ENCODE results near the gene FNDC10.
A peak's percentile ranks its signal among the peaks of the same experiment; 100 is the strongest.
"Not testable (repeated sequence)": the region's sequence is repeated elsewhere in the genome, so short reads cannot be mapped to it uniquely, and the experiment has no call there.

FNDC10 gene

DNA sequence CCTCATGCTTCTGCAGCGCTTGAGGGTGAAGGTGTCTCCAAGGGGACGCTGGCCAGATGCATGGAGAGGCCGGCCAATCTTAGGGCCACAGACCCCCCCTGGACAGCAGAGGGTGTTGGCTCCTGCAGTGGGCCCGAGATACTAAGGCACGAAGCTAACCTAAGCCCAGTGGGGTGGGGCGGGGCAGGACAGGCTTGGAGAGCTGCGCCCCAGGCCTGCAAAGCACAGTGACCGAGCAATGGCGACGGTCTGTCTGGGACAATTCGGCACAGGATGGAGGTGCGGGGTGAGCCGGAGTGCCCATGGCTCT, 1.3 kb downstream of the FNDC10 start:
- DNase-seq, result no peak

DNA sequence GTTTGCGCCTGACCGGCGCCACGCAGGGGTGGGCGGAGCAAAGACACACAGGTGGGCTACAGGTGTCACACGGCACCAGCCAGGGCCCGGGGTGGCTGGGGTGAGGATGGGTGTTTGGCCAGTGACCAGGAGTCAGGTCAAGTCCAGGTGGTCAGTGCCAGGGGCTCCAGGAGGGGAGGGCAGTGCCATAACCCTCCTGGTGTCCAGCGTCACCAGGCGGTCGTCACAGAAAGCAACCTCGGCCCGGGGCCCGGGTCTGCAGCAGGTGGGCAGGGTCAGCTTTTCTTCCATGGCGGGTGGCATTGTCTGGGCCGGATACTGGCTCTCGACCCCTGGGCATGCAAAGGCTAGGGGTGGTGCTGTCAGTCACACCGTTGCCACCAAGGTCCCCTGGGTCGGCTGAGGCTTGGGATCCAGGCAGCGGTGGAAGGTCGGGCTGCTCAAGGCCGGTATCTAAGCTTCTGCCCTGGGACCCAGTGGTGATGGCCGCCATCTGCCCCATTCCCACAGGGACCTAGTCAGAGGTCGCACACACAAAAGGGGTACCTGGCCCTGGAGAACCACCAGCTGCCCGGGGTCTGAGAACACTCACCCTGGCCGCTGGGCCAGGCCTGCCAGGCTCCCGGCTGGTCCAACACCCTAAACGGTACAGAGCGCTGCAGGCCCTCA, 1.8 kb downstream of the FNDC10 start:
- no peak for DNase-seq

DNA sequence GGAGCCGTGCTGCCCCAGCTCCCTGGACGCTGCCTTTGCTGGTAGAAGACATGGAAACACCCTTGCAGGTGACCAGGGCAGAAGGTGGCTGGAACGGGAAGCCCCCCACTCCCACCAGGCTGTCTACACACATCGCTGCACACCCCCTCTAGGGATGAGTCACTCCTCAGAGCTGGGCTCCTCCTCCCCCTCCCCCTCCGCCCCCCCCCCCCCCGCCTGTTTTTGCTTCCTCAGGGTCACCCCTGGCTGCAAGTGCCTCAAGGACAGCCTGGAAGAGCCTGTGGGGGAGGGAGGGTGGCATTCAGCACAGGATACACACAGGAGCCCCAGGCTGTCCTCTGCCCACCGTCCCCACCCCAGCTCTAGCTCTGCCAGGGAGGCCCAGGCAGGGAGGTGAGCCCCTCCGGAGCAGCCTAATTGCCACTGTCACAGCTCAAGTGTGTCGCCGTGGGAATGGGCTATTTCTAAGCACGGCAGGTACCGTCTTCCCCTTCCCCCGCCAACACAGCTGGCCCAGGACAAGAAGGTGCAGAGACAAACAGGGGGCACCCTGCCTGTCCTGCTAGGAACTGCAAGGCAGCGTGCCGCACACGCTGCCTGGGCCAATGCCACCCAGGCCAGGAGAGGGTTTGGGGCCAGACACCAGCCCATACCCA, 2.5 kb downstream of the FNDC10 start:
- DNase-seq, result peak in 1 of 5 experiments; percentile 49

DNA sequence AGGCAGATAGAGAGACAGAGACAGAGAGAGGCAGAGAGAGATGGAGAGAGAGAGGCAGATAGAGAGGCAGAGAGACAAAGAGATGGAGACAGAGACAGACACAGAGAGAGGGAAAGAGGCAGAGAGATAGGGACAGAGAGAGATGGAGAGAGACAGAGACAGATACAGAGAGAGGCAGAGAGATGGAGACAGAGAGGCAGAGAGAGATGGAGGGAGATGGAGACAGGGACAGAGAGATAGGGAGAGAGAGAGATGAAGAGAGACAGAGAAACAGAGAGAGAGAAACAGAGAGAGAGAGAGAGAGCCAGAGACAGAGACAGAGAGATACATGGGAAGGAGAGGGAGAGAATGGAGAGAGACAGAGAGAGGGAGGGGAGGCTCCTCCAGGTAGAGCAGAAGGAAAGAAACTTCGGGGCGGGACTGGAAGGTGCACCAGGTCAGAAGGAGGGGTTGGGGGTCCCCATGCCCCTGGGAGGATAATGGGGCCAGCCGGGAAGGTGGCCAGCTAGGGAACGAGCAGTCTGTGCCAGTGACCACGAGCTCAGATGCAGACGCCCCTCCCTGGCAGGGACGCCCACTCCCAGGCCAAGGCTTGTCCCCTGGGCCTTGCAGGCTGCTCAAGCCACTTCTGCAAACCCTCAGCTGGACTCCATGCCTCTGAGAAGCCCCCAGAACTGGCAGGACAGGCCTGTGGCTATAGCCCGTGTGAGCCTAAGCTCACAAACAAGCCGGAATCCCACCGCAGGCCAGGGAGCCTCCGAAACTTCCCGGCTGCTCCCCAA, 3.3 kb downstream of the FNDC10 start:
- no peak for DNase-seq

DNA sequence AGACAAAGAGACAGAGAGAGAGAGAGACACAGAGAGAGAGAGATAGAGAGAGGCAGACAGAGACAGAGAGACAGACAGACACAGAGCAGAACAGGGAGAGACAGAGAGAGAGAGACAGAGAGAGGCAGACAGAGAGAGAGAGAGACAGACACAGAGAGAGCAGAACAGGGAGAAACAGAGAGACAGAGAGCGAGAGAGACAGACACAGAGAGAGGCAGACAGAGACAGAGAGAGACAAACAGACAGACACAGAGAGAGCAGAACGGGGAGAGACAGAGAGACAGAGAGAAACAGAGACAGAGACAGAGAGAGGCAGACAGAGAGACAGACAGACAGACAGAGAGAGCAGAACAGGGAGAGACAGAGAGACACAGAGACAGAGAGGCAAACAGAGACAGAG, 4.6 kb downstream of the FNDC10 start:
- not testable (repeated sequence) for DNase-seq

DNA sequence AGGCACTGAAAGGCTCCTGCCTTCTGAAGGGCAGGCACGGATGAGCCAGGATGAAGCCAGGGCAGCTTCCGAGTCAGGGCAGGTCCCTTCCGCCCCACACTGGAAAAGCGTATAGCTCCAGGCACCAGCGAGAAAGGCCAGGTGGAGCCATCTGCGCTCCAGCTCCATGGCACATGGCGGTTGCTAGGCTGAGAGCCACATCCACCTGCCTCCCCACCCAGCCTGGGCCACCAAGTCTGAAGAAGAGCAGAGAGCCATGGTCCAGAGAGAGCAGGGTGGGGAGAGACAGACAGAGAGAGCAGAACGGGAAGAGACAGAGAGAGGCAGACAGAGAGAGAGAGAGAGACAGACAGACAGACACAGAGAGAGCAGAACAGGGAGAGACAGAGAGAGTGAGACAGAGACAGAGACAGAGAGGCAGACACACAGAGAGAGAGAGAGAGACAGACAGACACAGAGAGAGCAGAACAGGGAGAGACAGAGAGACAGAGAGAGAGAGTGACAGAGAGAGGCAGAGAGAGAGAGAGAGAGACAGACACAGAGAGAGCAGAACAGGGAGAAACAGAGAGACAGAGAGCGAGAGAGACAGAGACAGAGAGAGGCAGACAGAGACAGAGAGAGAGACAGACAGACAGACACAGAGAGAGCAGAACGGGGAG, 5.2 kb downstream of the FNDC10 start:
- DNase-seq, result no peak

DNA sequence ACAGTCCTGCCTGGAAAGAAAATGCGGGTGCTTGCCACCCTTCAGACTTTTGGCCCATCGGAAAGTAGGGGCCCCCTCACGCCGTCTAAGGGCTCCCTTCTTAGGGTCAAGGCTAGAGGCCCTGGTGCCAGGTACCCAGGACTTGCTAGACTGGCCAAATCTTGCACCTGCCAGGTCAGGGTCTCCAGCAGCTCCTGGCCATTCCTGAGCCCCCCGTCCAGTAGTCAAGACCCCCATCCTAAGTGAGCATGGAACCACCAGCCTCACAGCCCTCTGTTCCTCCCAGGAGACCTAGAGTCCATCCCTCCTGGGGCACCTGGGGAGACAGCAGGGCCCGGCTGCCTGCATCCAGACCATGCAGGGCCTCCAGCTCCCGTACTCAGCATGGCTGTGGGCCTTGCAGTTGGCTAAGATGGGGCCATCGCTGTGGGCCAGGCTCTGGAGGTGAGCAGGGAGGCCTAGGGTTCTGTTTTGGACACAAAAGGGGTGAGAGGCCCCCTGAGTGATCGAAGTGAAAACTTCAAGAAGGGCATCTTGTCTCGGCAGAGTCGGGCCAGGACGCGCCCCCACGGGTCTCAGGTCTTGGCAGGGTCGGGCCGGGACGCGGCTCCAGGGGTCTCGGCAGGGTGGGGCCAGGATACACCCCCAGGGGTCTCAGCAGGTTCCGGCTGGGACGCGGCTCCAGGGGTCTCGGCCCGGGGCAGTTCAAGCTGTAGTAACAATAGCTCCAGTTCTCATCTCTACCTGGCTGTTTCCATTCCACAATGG, 5.9 kb downstream of the FNDC10 start:
- DNase-seq, result no peak

DNA sequence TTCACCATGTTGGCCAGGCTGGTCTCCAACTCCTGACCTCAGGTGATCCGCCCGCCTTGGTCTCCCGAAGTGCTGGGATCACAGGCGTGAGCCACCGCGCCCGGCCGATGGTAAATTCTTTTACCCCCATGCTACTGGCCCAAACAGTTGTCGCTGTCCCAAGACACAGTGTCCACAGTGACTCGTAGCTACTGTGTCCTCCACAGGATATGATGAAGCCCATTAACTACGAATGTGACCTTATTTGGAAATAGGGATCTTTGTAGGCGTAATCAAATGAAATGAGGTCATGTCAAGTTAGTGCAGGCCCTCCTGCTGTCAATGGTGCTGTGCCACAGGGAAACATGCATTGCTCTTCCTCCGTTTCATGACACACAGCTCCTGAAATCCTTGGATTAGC, 8.5 kb downstream of the FNDC10 start:
- no peak for DNase-seq

DNA sequence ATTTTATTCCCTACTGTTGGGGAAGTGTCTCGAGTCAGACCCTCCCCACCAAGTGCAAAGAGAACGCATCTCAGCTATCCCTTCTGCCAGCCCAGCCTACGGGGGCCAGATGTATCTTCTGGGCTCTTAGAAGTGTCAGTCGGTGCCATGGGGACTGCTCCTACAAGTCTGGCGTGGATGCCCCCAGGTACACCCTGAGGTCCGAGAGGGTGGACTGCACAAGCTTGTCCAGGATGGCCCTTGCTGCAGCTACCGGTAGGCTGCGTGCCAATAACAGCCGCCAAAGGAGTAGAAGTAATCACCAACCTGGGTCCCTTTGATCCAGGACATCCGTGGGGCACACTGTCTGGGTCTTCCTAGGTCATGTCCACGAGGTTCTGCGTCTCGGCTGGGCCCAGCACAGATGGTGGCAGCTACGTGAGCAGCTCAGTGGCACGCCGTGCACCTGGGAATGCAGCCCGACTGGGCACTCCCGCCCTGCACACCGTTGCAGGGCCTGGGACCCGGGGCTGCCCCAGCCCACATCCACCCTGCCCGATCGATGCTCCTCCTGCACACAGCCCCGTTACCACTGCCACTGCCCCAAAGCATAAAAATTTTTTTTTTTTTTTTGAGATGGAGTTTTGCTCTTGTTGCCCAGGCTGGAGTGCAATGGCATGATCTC, 16.5 kb downstream of the FNDC10 start:
- DNase-seq, result no peak

DNA sequence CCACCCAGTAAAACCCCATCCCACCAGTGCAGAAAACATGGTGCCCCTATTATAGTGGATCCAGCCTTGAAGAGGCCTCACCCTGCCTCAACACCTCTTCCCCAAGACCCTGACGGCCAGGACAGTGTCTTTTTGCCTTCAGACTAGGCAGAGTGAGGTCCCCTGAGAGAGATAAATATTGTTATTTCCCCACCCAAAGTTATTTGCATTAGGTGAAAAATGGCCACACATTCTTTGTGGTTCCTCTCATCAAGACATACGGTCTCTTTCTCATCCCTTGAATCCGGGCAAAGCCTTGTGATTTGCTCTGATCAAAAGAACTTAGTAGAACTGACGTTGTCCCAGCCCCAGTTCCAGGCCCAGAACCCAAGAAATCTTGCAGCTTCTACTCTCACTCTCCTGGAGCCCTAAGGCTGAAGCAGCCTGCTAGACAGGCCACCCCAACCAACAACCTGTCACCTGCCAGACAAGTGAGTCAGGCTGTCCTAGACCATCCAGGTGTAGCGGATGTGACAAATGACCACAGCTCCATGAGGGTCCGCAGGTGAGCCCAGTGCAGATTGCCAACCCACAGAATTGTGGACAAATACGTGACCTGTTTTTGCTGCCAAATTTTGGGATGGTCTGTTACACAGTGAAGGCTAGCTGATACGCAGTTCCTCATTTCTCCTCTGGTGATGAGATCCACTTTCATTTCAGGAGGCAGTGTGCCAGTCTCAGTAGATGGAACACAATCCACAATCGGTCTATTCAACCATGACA, 17.2 kb downstream of the FNDC10 start:
- DNase-seq, result no peak

DNA sequence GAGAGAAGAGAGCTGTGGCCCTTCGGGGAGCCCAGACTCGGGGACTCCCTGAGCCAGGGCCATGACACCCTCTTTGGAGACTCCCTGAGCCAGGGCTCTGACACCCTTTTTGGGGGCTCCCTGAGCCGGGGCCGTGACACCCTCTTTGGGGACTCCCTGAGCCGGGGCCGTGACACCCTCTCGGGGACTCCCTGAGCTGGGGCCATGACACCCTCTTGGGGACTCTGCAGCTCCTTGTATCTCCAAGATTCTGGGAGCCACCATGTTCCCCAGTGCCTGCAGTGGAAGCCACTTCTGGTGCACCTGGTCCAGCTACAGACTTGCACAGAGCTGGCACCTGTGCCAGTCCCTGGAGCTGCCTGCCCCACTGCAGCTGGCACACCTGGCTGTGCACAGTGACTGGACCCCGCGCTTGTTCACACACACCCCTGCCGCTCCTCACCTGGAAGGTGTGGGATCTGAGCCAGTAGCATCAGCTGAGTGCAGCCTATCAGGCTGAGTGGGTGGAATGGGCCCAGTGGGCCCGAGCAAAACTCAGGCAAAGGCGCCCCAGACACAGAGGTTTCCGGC, 21.5 kb downstream of the FNDC10 start:
- DNase-seq, result no peak

DNA sequence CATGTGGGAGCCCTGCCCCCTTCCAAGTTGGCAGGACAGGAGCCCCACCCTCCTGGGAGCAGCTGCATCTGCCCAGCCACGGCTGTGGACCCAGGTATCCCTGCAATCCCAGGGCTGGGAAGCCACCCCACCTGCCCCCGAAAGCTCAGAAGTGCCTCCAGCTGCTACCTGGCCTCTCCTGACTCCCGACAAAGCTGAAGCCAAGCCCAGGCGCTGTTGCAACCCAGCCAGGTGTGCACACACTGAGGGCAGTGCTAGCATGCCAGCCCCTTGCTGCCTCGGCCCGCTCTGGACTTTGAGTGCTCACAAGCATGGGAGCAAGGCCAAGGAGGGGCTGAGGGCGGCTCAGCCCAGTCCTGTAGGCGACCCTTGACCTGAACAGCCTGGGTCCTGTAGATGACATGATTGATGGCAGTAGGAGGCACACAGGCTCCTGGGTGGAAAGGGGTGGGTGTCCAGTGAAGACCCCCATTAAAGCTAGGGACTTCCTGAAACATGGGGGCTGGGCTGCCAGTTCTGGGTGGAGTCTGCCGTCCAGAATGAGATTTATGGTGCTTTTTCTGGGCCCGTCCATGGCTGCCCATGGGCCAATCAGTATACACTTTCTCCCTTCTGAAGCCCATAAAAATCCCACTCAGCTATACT, 22.4 kb downstream of the FNDC10 start:
- DNase-seq, result no peak

DNA sequence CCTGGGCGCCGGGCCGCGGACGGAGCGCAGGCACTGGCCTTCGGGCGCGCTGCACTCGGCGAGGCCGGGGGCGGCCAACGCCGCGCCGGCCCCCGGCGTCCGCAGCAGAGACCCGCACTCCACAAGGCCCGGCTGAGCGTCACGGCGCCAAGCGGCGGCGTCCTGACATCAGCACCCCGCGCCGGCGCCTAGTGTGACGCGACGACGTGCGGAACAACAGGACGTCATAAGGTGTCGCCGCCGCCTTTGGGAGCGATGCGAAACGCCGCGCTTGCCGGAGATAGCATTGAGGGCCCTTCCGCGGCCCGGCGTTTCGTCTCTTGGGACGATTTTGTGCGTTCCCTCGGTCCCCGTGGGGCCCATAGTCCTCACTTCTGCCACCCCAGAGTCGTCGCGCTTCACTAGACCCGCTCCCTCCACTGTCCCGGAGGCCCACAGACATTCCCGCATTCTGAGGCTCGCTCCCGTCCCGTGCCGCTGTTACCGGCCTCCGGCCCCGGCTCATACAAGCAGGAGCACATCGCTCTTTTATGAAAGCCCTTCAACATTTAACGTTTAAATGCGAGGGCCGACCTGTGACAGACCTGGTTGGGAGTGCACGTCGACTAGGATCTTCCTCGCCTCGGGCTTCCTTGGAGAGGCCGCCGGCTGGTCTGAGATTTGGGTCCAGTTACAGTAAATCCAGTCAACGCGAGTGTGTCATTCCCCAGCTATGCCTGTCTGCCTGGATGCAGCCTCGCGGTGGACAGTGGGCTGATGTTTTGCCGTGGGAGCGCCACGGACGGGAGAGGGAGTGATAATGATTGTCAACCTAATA, 25.0 kb downstream of the FNDC10 start, which contains the start of gene SSU72:
TSS of gene SSU72 (minus strand) at position 143 of the 817 bp plus-strand sequence. CDS start 306 bp downstream, outside the sequence.
- peak; percentile 85 to 97 (median 87) for DNase-seq

DNA sequence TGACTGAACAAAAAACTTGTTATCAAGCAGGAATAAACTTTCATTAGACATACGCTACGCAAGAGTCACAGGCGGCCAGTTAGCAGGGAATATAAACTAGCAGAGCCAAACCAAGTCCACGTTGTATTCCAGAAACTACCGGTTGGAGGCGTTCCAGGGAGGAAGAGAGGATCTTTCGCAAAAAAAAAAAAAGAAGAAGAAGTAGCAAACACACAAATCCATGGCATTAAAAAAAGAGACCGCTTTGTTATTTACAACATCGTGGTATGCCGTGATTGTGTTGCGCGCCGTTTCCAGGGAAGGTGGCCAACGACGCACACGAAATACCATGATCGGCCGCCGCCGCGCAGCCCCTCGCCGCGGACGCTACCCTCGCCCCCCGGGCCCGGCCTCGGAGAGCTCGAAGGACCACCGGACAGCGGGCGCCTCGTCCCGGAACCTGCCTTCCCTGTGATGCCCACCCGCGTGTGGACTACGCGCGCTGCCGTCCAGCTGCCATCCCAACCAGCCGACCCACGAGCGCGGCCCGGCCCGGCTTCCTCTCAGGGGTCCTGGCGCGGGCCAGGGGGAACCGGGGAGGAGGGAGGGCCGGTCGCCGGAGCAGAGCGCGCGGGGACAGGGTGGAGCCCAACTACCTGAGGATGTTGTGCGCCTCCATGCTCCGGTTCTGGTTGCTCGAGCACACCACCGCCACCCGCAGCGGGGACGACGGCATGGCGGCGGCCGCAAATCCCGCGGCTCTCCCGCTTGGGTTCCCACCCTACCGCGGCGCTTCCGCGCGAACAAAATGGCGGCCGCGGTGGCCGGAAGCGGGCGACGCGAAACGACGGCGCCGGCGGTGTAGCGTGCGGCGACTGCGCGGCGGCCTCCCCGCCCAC, 25.9 kb downstream of the FNDC10 start:
- DNase-seq, result peak; percentile 46 to 88 (median 71)

DNA sequence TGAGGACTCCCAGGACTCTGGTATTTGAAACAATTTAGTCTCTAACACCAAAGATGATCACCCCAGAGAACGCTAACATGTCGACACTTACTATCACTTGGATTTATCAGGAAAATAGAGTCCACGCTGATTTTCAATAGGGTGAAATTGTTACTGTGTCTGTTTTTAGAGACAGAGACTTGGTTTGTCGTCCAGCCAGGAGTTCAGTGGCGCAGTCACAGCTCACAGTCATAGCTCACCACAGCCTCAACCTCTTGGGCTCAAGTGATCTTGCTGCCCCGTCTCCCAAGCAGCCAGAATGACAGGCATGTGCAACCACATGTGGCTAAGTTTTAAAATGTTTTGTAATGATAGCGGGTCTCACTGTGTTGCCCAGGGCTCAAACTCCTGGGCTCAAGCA, 30.6 kb downstream of the FNDC10 start:
- no peak for DNase-seq

DNA sequence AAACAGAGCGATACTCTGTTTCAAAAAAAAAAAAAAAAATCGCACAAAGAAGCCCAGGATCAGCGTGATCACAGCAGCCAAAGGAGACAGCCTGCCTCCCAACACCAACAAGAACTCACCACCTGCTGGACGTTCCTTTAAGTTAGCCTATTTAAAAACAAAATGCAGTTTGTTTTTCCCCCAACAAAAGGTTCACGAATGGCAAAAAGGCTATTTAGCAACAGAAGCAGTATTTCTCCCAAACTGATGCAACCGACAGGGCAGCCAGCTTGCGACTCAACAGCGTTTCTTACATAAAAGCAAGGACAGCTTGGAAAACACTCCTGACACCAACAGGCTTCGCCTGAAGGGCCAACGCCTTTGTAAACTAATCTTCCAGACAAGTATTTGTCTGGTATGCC, 32.0 kb downstream of the FNDC10 start:
- DNase-seq, result no peak

DNA sequence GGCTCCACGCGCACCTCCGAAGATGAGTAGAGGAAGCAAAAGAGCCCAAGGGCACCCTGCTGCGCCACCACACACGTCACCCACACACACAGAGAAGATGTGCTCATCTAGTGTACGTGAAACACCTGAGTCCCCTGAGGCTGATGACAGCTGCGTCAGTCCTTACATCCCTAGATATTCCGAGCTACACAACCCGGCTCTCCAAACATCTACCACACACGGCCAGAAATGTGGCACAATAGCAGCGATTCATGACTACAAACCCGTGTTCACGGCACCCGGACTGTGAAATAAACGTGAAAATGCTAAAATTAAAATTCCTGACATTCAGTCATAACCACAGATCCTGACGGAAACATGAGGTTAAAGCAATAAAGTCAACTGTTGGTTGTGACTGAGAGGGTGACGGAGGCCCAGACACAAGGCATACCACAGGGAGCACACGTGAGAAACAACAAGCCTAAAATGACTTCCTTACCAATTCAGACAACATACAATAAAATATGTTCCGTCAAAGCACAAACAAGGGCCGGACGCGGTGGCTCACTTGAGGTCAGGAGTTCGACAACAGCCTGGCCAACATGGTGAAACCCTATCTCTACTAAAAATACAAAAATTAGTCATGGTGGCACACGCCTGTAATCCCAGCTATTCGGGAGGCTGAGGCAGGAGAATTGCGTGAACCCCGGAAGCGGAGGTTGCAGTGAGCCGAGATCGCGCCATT, 32.6 kb downstream of the FNDC10 start:
- DNase-seq, result no peak

DNA sequence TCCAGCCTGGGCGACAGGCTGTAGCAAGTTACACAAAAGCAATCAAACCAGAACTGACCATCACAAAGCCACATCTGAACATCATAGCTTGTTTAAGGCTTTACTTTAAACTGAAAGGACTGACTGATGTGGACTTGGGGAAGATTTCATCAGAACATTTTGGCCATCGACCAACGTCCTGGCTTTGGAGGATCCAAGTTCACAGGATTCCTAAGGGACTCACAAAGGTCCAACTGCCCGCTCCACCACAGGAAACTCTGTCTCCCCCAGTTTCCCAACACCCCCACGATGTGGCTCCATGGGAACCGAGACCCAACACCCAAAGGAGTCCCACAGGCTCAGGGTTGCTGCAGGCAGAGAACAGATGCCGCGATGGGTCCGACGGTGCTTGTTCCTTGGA, 34.6 kb downstream of the FNDC10 start:
- DNase-seq, result no peak
